OCI-LY7 (cell line): ENCODE results near the gene MYO9B. TPM values are rescaled to one million over a fixed set of nuclear protein-coding genes. Genes with fewer than 3 reads are reported as not detected.

ENCODE experiments used
- BruUV-seq: library from RNA; stranded (reverse); fragments of 400-500 nt; replicated peaks from 2 replicates; lab custom pipeline; 2021; lab: Mats Ljungman, UMichigan
- CTCF ChIA-PET: fragments of 300-600 bp; sonication (Branson Sonifier 250); formaldehyde crosslinking; loops from one replicate; lab custom pipeline; 2022; ENCODE audit warnings: antibody characterized with exemption; ENCODE audit not compliant: unreplicated experiment; lab: Charles Lee
- POLR2A ChIA-PET: fragments of 300-600 bp; sonication (Branson Sonifier 250); formaldehyde crosslinking; loops from one replicate; lab custom pipeline; 2022; ENCODE audit warnings: antibody characterized with exemption; lab: Charles Lee
- DNase-seq: peaks from one replicate; pipeline ENCODE4 v3.0.0-alpha.2; 2015; ENCODE audit warnings: low spot score
- H2AFZ ChIP-seq: fragments of 200-600 bp; sonication (generic), shearing (Covaris generic); 2 replicates; pipeline ENCODE4 v1.6.1; 2014; ENCODE audit warnings: mild to moderate bottlenecking, antibody characterized with exemption, low read length, moderate library complexity
- H3K27ac ChIP-seq: fragments of 200-600 bp; sonication (generic); 2 replicates; pipeline ENCODE4 v1.5.1; 2014; ENCODE audit warnings: mixed run types, low read depth, mild to moderate bottlenecking, moderate library complexity, low read length, inconsistent platforms; ENCODE audit not compliant: poor library complexity, severe bottlenecking
- H3K36me3 ChIP-seq: fragments of 200-600 bp; sonication (generic); 2 replicates; pipeline ENCODE4 v1.6.1; 2014; ENCODE audit warnings: mild to moderate bottlenecking, antibody characterized with exemption, low read length, moderate library complexity, mixed read lengths; ENCODE audit not compliant: insufficient read depth
- H3K4me1 ChIP-seq: fragments of 200-600 bp; sonication (generic); 2 replicates; pipeline ENCODE4 v1.5.1; 2014; ENCODE audit warnings: mild to moderate bottlenecking, low read length; ENCODE audit not compliant: insufficient read depth, poor library complexity, severe bottlenecking
- H3K4me2 ChIP-seq: fragments of 200-600 bp; sonication (generic); 2 replicates; pipeline ENCODE4 v1.6.1; 2014; ENCODE audit warnings: mild to moderate bottlenecking, low read length
- H3K4me3 ChIP-seq: fragments of 200-600 bp; sonication (generic); 2 replicates; pipeline ENCODE4 v1.5.1; 2014; ENCODE audit warnings: mild to moderate bottlenecking, low read depth, low read length; ENCODE audit not compliant: poor library complexity, severe bottlenecking
- H3K79me2 ChIP-seq: fragments of 200-600 bp; sonication (generic); 2 replicates; pipeline ENCODE4 v1.6.1; 2016; ENCODE audit warnings: low read depth, mild to moderate bottlenecking, low read length, moderate library complexity, mixed read lengths; ENCODE audit not compliant: insufficient read depth
- H3K9me2 ChIP-seq: fragments of 200-600 bp; sonication (generic); 2 replicates; pipeline ENCODE4 v1.6.1; 2016; ENCODE audit warnings: mild to moderate bottlenecking, low read length, mixed read lengths; ENCODE audit not compliant: insufficient read depth
- H3K9me3 ChIP-seq: fragments of 200-600 bp; sonication (generic); 2 replicates; pipeline ENCODE4 v1.6.1; 2014; ENCODE audit warnings: mild to moderate bottlenecking, mixed run types, low read length, mixed read lengths
- H4K20me1 ChIP-seq: fragments of 200-600 bp; sonication (generic); 2 replicates; pipeline ENCODE4 v1.6.1; 2014; ENCODE audit warnings: mild to moderate bottlenecking, antibody characterized with exemption, low read length, moderate library complexity, mixed read lengths; ENCODE audit not compliant: insufficient read depth
- EZH2phosphoT487 ChIP-seq: fragments of 200-600 bp; sonication (generic); IDR thresholded peaks from 2 replicates; pipeline ENCODE4 v1.6.1; 2018; ENCODE audit warnings: low read depth, borderline replicate concordance, mild to moderate bottlenecking, mixed run types, antibody characterized with exemption, low read length, moderate library complexity, mixed read lengths
- intact Hi-C: fragments of 100-400 bp; cut with micrococcal nuclease; formaldehyde crosslinking; loops from one replicate; pipeline ENCODE4 v1.10.0; 2022; ENCODE audit not compliant: unreplicated experiment
- total RNA-seq, 2 experiments: library from RNA; depleted of rRNA in 1 of 2; stranded (reverse); fragments of >200 nt in 1 of 2; shearing (Covaris generic) in 1 of 2; gene quantifications; 2 replicates each; pipeline ENCODE4 v1.2.3, GENCODE V29; 2014 to 2022
- TF ChIP-seq, protein P1 (sequence below): fragments of 200-600 bp; sonication (generic); conservative IDR thresholded peaks from 2 replicates; pipeline ENCODE4 v1.5.1; 2014; ENCODE audit warnings: mild to moderate bottlenecking, antibody characterized with exemption, low read length, moderate library complexity, mixed read lengths

MYO9B gene
- total RNA-seq, 2 experiments from 2014 or later = 74.7 to 150 TPM

DNA sequence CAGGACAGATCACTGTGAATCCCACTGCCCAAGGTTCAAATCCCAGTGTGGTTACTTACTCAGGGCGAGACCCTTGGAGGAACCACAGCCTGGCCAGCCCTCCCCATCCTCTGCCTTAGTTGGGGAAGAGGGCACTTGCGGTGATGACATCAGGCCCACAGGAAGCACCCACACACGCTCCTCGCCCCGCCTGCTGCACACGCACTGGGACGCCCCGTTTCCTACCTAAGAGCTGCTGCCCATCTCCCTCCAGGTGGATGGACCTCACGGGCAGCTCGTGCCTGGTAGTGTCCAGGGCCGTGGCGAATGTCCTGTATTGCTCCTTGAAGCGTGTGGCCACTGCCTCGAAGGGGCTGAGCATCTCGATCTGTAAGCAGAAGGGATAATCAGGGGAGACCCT, 19.9 kb upstream of the MYO9B start:
- Histone ChIP-seq H3K27ac (no peak overlapping the region), H3K4me2 (no peak overlapping the region), H4K20me1 (no peaks in the 10 kb centered on the region), H3K9me2 (no peaks in the 10 kb centered on the region), H2AFZ (no peak overlapping the region), H3K79me2 (peaks cover 2% of the 10 kb centered on the region; the same call in 1 of the 2 replicates), H3K4me1 (no peaks in the 10 kb centered on the region), H3K4me3 (no peak overlapping the region), H3K36me3 (peaks cover 97% of the 10 kb centered on the region), H3K9me3 (no peaks in the 10 kb centered on the region)
- no TSS peak for BruUV-seq
- DNase-seq = no peak
- intact Hi-C loops = no loop called here
- POLR2A ChIA-PET = no interaction called here
- TF ChIP-seq EZH2phosphoT487 = no peak
- TF ChIP-seq, protein P1, sequence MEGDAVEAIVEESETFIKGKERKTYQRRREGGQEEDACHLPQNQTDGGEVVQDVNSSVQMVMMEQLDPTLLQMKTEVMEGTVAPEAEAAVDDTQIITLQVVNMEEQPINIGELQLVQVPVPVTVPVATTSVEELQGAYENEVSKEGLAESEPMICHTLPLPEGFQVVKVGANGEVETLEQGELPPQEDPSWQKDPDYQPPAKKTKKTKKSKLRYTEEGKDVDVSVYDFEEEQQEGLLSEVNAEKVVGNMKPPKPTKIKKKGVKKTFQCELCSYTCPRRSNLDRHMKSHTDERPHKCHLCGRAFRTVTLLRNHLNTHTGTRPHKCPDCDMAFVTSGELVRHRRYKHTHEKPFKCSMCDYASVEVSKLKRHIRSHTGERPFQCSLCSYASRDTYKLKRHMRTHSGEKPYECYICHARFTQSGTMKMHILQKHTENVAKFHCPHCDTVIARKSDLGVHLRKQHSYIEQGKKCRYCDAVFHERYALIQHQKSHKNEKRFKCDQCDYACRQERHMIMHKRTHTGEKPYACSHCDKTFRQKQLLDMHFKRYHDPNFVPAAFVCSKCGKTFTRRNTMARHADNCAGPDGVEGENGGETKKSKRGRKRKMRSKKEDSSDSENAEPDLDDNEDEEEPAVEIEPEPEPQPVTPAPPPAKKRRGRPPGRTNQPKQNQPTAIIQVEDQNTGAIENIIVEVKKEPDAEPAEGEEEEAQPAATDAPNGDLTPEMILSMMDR = no peak
- CTCF ChIA-PET = no interaction called here

DNA sequence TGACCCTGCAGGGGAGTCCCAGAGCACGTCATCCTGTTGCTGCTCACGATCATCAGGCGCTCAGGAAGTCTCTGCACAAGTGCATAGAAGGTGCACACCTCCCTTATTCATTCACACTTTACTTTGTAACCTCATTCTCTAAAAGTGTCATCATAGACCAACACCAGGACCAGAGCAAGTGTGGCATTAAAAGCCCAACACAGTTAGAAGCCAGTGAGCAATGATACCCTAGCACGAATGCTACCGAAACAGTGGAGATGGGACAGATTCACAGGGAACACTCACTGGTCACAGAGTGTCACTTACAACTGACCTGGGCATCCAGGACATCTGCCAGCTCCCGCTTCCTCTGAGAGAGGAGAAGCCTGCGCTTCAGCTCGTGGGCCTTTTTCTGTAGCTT, 17.3 kb upstream of the MYO9B start:
- Histone ChIP-seq H3K27ac (no peak overlapping the region), H3K4me2 (no peak overlapping the region), H3K4me1 (no peaks in the 10 kb centered on the region), H3K4me3 (no peak overlapping the region), H4K20me1 (no peaks in the 10 kb centered on the region), H3K36me3 (peaks cover 95% of the 10 kb centered on the region), H3K9me3 (no peaks in the 10 kb centered on the region), H3K79me2 (peaks cover 16% of the 10 kb centered on the region), H2AFZ (no peak overlapping the region), H3K9me2 (no peaks in the 10 kb centered on the region)
- ChIA-PET POLR2A (no interaction called here), CTCF (no interaction called here)
- no peak for DNase-seq
- intact Hi-C loops = no loop called here
- no TSS peak for BruUV-seq
- TF ChIP-seq EZH2phosphoT487 = no peak
- TF ChIP-seq, protein P1 = no peak

DNA sequence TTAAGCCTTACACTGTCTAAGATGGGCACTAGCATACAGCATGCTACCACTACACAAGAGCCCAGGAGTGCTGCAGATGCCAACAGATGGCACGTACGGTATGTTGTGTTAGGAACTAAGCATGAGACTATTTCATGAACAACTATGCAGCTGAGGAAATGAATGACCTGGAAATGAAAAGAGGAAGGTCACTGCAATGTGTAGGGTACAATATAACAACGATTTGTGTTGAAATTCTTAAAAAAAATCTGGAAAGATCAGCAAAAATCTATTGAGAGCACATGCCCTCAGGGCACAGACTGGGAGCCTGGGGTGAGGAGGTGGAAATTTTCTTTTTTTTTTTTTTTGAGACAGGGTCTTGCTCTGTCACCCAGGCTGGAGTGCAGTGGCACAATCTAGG, 14.8 kb upstream of the MYO9B start:
- no peak for TF ChIP-seq EZH2phosphoT487
- TF ChIP-seq, protein P1 = no peak
- Histone ChIP-seq H3K9me2 (no peaks in the 10 kb centered on the region), H3K79me2 (peaks cover 41% of the 10 kb centered on the region), H3K36me3 (peaks cover 99% of the 10 kb centered on the region), H2AFZ (no peak overlapping the region), H4K20me1 (no peaks in the 10 kb centered on the region; the same call in 1 of the 2 replicates), H3K27ac (no peak overlapping the region), H3K4me3 (no peak overlapping the region), H3K9me3 (no peaks in the 10 kb centered on the region), H3K4me2 (no peak overlapping the region), H3K4me1 (peaks cover 10% of the 10 kb centered on the region)
- CTCF ChIA-PET = no interaction called here
- intact Hi-C loops = no loop called here
- BruUV-seq = no TSS peak
- DNase-seq = no peak
- POLR2A ChIA-PET = no interaction called here
